HG02943 (cell line): ENCODE measurements around the gene EDDM3A.

Source experiments
- ATAC-seq: cut with Tn5 transposase; IDR thresholded peaks from one replicate; pipeline ENCODE4 v1.9.1; 2021; ENCODE audit warnings: mild to moderate bottlenecking, low read depth, moderate library complexity; ENCODE audit not compliant: unreplicated experiment

Gene EDDM3A

DNA sequence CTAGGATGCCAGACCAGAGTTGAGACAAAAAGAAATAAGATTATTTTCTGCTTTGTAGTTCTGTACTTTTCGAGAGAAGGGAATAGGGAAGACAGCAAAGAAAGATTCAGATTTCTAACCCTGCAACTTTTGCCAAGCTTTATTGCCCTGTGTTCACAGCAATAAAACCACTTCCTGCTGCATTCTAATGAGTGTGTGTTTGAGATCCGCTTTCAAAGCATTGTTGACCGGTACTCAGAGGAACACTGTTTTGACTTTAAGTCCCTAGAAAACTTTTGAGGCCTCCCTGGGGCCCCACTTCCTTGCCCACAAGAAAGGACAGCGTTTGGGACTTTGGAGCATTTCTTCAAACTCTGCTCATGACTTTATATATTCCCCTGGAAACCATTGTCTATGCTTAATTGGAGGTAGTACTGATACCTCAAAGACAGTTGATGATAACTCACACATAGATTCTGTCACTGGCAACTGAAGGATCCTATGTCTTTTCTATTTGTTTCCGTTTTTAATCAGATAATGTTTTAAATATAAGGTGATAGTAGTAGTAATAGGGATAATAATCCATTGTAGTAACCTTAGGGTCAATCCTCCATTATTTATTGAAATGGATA, 36.7 kb downstream of the EDDM3A start:
- no peak for ATAC-seq

GRCh38 chr14:20787025-20787424, 41.3 kb downstream of the EDDM3A start:
- no peak for ATAC-seq

DNA sequence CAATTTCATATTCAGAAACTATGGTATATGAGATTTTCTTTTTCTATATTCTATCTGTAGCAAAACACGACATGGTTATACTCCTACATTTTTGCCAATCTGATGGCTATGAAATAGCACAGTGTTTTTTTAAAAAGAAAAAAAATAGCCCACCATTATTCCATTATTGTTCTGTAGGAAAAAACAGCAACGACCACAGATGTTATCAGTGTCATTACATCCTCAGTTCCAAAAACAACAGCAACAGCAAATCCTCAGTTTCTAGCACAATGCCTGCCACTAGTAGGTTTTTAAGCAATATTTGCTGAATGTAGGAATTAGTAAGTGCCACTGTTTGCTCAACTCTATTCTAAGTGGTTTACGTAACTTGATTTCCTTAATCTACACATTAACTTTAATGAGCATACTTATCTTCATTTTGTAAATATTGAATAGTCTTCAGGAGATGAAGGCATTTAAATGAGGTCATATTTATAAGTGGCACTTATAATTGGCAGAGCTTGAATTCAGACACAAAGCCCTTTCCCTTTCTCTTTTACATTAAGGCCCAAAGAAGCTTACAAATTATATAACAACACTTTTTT, 43.6 kb downstream of the EDDM3A start:
- ATAC-seq: no peak

GRCh38 chr14:20790464-20791116, 44.9 kb downstream of the EDDM3A start:
- ATAC-seq: no peak

DNA sequence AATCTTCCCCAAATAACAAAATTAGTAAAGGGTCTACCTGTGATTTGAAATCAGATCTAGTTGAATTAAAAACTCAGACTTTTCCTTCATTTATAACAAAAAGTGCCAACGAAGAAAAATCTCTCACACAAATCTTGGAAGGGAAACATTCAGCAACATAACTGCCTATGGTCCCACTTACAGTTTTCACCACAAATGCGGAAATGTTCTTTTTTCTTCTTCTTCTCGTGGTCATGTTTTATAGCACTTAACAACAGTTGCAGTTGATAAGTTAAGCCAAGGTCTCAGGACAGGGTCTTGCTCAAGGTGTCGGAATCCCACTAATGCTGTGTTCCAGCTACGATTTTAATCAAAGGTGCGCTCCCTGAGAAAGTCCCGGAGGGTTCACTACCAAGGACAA, 45.5 kb downstream of the EDDM3A start:
- no peak for ATAC-seq

- ATAC-seq: no peak
Measured at GRCh38 chr14:20791597-20791996, 45.9 kb downstream of the EDDM3A start.

- ATAC-seq: no peak
Measured at GRCh38 chr14:20792556-20792955, 46.9 kb downstream of the EDDM3A start.

DNA sequence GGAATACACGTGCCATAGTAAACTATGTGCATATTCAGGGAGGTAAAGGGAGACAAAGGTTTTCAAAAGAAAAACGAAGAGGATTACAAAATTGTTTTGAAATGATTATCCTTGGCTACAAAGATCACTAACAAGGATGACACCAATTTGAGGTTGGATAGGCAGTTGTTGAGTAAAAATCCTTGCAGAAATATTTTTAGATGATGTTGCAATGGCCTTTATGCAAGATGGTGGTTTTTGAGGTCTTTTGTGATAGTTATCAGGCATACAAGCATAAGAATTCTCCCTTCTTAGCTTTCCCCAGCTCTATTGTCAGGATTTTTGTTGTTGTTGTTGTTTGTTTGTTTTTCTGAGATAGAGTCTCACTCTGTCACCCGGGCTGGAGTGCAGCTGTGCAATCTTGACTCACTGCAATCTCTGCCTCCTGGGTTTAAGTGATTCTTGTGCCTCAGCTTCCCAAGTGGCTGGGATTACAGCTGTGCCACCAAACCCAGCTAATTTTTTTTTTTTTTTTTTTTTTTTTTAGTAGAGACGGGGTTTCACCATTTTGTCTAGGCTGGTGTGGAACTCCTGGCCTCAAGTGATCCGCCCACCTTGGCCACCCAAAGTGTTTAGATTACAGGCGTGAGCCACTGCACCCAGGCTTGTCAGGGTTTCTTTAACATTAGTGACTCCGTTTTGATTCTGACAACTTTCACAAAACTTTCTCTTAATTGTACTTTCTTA, 49.1 kb downstream of the EDDM3A start:
- no peak for ATAC-seq

DNA sequence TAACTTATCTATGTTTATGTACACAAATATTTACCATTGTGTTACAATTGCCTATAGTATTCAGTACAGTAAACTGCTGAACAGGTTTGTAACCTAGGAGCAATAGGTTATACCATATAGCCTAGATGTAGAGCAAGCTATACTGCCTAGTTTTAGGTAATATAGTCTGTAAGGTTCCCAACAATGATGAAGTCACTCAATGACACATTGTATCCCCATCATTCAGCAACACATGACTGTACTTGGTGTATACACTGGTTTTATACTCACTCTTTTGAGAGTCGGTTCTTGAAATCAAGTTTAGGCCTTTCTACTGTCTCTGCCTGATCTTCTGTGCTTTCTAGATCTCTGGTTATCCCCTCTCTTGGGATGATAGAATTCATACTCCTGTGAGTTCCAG, 51.5 kb downstream of the EDDM3A start:
- ATAC-seq: no peak
